ENCODE results near the gene ICAM3.
"Not testable (repeated sequence)": the region's sequence is repeated elsewhere in the genome, so short reads cannot be mapped to it uniquely, and the experiment has no call there.

The ICAM3 gene, protein sequence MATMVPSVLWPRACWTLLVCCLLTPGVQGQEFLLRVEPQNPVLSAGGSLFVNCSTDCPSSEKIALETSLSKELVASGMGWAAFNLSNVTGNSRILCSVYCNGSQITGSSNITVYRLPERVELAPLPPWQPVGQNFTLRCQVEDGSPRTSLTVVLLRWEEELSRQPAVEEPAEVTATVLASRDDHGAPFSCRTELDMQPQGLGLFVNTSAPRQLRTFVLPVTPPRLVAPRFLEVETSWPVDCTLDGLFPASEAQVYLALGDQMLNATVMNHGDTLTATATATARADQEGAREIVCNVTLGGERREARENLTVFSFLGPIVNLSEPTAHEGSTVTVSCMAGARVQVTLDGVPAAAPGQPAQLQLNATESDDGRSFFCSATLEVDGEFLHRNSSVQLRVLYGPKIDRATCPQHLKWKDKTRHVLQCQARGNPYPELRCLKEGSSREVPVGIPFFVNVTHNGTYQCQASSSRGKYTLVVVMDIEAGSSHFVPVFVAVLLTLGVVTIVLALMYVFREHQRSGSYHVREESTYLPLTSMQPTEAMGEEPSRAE
- total RNA-seq: 104 to 183 reads per million in 2 donors

DNA sequence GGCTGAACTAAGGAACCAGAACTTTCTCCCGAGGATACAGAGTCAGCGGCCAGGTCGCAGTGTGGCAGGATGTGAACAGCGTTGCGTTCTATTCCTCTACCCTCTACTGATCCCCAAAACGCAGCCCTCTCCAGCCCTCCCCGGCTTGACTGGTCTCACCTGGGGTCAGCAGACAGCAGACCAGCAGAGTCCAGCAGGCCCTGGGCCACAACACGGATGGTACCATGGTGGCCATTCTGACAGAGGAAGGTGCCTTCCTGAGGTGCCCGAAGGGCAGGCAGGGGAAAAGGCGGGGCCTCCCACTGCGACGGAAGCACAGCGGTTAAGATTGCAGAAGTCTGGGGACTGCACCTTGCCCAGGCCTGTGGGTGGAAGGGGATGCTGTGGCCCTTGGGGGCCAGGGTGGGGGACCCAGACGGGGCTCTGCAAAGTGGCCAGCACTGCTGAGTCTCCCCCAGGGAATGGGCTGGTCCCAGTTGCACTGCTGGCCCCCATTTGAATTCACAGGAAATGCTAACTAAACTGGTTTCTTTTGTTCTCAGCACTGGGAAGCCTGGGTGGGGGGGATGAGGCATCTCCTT is at the start of gene ICAM3:
TSS of gene ICAM3 (minus strand) at position 245 of the 581 bp plus-strand sequence. CDS start at position 235, 10 bp downstream.
- DNase-seq: peak; percentile 35 to 82 (median 39)

GRCh38 chr19:10388957-10389356 is 49.5 kb upstream of the ICAM3 start:
- DNase-seq: peak; percentile 60 to 74 (median 69)

GRCh38 chr19:10384580-10384979 is 45.2 kb upstream of the ICAM3 start:
- DNase-seq: no peak

DNA sequence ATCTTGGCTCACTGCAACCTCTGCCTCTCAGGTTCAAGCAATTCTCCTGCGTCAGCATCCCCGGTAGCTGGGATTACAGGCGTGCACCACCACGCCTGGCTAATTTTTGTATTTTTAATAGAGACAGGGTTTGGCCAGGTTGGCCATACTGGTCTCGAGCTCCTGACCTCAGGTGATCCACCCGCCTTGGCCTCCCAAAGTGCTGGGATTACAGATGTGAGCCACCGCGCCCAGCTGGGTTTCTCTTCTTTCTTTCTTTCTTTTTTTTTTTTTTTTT is 43.7 kb upstream of the ICAM3 start:
- DNase-seq: not testable (repeated sequence)

GRCh38 chr19:10380313-10381102 is 41.1 kb upstream of the ICAM3 start, which contains the start of gene TYK2:
Gene TYK2 (minus strand): TSS chr19:10380572. CDS start chr19:10378406, 2,166 bp downstream.
- DNase-seq: peak; percentile 87 to 99 (median 93)

DNA sequence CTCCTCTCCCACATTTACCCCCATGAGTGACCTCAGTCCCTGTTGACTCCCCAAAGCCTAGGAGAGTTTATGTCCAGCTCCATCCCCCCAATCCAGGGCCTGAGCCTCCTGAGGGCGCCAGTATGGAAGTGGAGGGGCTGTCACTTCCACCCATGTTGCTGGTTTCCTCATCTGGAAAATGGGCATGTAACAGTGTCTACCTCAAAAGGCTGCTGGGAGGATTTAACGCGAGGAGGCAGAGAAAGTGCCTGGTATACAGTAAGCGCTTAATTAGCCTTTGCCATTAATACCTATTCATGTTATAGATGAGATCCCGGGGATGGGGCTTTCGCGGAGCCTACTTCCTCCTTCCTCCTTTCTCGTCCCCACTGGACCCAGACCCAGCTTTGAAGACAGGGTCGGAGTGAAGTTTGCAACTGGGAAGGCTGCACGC is 40.5 kb upstream of the ICAM3 start:
- no peak for DNase-seq

- DNase-seq: no peak
Measured at GRCh38 chr19:10378124-10378523, 38.7 kb upstream of the ICAM3 start.

DNA sequence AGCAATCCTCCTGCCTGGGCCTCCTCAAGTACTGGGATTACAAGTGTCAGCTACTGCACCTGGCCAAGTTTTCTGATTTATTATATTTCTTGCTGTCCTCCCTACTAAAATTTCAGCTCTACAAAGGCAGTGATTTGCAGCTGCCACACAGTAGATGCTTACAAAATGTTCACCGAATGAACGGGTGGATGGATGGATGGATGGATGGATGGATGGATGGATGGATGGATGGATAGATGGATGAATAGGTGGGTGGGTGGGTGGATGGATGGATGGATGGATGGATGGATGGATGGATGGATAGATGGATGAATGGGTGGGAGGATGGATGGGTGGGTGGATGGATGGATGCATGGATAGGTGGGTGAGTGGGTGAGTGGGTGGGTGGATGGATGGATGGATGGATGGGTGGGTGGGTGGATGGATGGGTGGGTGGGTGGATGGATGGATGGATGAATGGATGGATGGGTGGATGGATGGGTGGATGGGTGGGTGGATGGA is 37.8 kb upstream of the ICAM3 start:
- DNase-seq: not testable (repeated sequence)

GRCh38 chr19:10374931-10375330 is 35.5 kb upstream of the ICAM3 start:
- no peak for DNase-seq

GRCh38 chr19:10372690-10373089 is 33.3 kb upstream of the ICAM3 start:
- DNase-seq: no peak

- DNase-seq: no peak
Measured at GRCh38 chr19:10368101-10368803, 28.8 kb upstream of the ICAM3 start.

DNA sequence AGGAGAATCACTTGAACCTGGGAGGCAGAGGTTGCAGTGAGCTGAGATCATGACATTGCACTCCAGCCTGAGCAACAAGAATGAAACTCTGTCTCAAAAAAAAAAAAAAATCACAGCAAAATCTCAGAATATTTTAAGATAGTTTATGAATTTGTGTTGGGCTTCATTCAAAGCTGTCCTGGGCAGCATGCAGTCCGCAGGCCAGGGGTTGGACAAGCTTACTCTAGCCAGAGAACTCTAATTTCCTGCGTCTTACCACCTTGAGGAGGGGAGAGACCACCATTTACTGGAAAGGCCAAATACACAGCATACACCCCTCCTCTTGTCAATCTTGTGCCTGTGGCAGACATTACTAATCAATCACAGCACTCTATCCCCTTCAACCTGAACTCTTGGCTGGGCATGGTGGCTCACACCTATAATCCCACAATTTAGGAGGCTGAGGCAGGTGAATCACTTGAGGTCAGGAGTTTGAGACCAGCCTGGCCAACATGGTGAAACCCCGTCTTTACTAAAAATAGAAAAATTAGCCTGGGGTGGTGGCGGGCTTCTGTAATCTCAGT is 27.6 kb upstream of the ICAM3 start:
- not testable (repeated sequence) for DNase-seq

DNA sequence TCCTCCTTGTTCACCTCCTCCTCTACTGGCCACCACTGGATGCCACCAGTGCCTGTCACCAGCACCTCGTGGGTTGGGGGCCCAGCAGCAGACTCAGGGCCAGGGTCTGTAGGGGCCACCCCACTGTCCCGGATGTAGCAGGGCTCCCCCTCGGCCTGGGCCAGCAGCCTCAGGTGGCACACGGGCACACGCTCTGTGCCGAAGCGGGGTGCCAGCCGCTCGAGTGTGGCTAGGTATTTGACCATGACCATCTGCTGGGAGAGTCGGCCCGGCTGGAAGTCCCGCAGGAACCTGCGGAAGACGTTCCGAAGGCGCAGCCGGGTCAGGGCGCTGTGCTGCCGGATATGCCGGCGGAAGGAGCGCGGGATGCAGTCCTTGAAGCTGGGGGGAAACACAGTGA is 26.1 kb upstream of the ICAM3 start:
- no peak for DNase-seq

- no peak for DNase-seq
Measured at GRCh38 chr19:10364644-10365043, 25.2 kb upstream of the ICAM3 start.

DNA sequence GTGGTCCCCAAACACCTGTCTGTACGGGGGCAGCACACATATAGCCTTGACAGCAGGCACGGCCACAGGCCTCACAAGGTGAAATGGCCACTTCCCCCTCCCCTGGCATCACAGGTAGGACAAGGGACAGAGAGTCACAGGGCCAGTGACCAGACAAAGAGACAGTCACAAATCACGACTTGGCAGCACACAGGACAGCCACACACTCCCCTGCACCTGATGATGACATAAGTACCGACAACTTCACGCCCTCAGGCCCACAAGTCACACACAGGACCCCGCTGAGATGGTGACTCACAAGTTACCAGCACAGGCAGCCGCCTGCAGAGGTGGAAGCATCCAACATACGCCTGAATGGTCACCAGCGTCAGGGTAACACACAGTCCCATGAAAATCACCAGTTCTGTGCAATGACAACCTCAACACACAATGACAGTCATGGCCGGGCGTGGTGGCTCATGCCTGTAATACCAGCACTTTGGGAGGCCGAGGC is 24.4 kb upstream of the ICAM3 start:
- no peak for DNase-seq

DNA sequence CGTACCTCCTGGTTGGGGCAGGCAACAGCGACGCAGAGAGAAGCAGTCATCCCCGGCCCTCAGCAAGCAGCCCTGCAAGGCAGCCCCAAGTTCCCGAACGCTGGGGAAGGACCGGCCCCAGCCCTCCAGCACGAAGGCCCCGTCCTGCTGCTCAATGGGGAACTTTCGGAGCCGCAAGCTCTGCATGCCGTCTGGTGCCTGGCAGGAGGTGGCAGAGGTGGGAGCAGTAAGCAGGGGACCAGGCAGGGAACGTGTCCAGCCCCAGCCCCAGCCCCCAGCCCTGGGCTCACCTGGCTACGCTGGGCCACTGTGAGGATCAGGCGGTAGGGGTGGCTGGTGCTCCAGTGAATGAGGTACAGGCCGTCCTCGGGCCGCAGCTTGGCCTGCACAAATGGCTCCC is 22.8 kb upstream of the ICAM3 start:
- no peak for DNase-seq

- DNase-seq: no peak
Measured at GRCh38 chr19:10361569-10362011, 22.2 kb upstream of the ICAM3 start.

GRCh38 chr19:10356431-10356830 is 17.0 kb upstream of the ICAM3 start:
- no peak for DNase-seq

DNA sequence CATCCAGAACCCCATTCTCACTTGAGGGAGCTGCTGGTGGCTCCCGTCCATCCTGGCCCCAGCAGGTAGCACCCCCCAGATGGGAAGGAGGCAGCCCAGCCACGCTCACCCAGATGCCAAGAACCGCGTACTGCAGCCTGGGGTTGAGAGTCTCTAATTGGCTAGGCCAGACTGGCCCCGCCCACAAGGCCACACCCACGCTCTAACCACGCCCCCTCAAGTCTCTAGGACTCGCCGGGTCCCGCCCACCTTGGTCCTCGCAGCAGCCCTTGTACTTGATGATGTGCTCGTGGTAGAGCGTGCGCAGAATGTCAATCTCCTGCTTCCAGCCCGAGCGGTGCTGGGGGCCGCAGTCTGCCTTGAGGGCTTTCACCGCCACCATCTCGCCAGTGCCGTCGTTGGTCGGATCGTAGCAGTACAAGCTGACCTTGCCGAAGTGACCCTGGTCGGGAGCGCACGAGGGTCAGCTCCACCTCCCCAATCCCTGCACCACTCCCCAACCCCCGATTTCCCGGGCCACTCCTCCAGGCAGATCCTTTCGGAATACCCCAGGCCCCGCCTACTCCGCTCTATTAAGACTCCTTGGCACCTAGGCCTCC is 14.5 kb upstream of the ICAM3 start:
- DNase-seq: peak in 2 of 5 experiments; percentile 37 to 55

- no peak for DNase-seq
Measured at GRCh38 chr19:10352764-10353671, 13.6 kb upstream of the ICAM3 start.

All from T-helper 2 cell (primary cell).